Activated CD4-positive, alpha-beta T cell treated with anti-CD3 and anti-CD28 coated beads, Interleukin-2, amount 10 ng/mL, durations not matched to agents 24 days and 14 days (primary cell): ENCODE results near the gene CD300LG. TPM values are rescaled to one million over a fixed set of nuclear protein-coding genes. Genes with fewer than 3 reads are reported as not detected.
"Not testable (repeated sequence)": the region's sequence is repeated elsewhere in the genome, so short reads cannot be mapped to it uniquely, and the experiment has no call there.

Experiments used
- DNase-seq: peaks from one replicate; pipeline ENCODE4 v3.0.0; 2022
- H3K27ac Mint-ChIP-seq: one replicate; pipeline ENCODE4 v1.8.0; 2022; ENCODE audit warnings: mild to moderate bottlenecking, mixed read lengths
- H3K27me3 Mint-ChIP-seq: one replicate; pipeline ENCODE4 v1.8.0; 2022; ENCODE audit warnings: mixed read lengths
- H3K36me3 Mint-ChIP-seq: one replicate; pipeline ENCODE4 v1.8.0; 2022; ENCODE audit warnings: low read depth, mild to moderate bottlenecking, mixed read lengths
- H3K4me1 Mint-ChIP-seq: one replicate; pipeline ENCODE4 v1.8.0; 2021; ENCODE audit warnings: mixed read lengths
- H3K4me3 Mint-ChIP-seq: one replicate; pipeline ENCODE4 v1.8.0; 2022; ENCODE audit warnings: mild to moderate bottlenecking, moderate library complexity, mixed read lengths
- H3K9me3 Mint-ChIP-seq: one replicate; pipeline ENCODE4 v1.8.0; 2021; ENCODE audit warnings: mixed read lengths
- intact Hi-C: fragments of 100-400 bp; cut with micrococcal nuclease; formaldehyde crosslinking; loops from one replicate; pipeline ENCODE4 v1.15.1; 2023
- total RNA-seq: library from RNA; stranded (reverse); gene quantifications from 2 replicates; pipeline ENCODE4 v1.2.3, GENCODE V29; 2022

The CD300LG gene
- total RNA-seq, 1 donor from 2014 or later: not detected

- no peak for DNase-seq
- Mint-ChIP-seq H3K27me3 (peaks cover 18% of the 10 kb centered on the region), H3K36me3 (no peaks in the 10 kb centered on the region), H3K4me3 (no peak overlapping the region), H3K27ac (no peak overlapping the region), H3K4me1 (no peaks in the 10 kb centered on the region), H3K9me3 (no peaks in the 10 kb centered on the region)
- intact Hi-C loops: no loop called here
Measured at GRCh38 chr17:43882761-43883415, 35.9 kb downstream of the CD300LG start.

- DNase-seq: no peak
- Mint-ChIP-seq H3K4me3 (no peak overlapping the region), H3K9me3 (no peaks in the 10 kb centered on the region), H3K36me3 (no peaks in the 10 kb centered on the region), H3K27ac (no peak overlapping the region), H3K27me3 (peaks cover 26% of the 10 kb centered on the region), H3K4me1 (no peaks in the 10 kb centered on the region)
- intact Hi-C loops: no loop called here
Measured at GRCh38 chr17:43888548-43888947, 41.6 kb downstream of the CD300LG start.

GRCh38 chr17:43890240-43890639 lies 43.3 kb downstream of the CD300LG start:
- no peaks in the 10 kb centered on the region for H3K9me3 Mint-ChIP-seq
- no peaks in the 10 kb centered on the region for H3K36me3 Mint-ChIP-seq
- intact Hi-C loops: no loop called here
- no peak for DNase-seq
- no peaks in the 10 kb centered on the region for H3K4me1 Mint-ChIP-seq
- peaks cover 26% of the 10 kb centered on the region for H3K27me3 Mint-ChIP-seq
- H3K4me3 Mint-ChIP-seq: no peak overlapping the region
- no peak overlapping the region for H3K27ac Mint-ChIP-seq

DNA sequence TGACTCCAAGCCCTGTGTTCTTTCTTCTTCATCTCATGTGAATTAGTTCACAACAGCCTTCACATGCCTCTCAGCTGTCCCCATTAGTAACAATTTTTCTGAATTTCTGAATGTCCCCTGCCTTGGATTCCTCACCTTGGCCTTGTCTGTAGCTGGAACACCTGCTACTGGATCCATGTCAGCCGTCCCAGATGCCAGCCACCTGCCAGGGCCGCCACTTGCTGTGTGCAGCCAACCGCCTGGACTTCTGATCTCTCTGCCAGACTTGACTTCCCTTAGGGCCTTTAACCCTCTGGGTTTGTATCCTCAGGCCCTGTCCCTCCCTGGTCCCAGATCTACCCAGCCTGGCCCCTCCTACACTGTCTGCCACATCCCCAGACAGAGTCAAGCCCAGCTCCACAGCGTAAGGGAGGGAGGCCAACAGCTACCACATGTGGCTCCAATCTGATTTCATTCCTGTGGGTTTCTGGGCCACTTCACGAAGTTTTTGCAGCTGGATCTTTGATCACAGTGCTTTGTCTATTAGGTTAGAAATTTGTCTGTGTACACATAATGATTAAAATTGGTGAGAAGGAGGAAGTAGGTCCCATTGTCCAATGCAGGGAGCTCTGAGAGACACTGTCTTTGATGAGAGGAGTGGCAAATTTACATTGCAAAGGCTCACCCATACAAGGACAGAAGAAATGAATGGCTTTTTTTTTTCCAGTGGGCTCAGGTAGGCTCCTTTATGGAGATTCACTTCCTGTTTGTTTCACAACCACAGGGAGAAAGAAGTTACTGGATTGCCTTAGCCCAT lies 45.1 kb downstream of the CD300LG start:
- H3K27ac Mint-ChIP-seq: no peak overlapping the region
- no peak for DNase-seq
- H3K4me1 Mint-ChIP-seq: no peaks in the 10 kb centered on the region
- no peak overlapping the region for H3K4me3 Mint-ChIP-seq
- H3K9me3 Mint-ChIP-seq: no peaks in the 10 kb centered on the region
- intact Hi-C loops: no loop called here
- H3K36me3 Mint-ChIP-seq: no peaks in the 10 kb centered on the region
- H3K27me3 Mint-ChIP-seq: peaks cover 27% of the 10 kb centered on the region

DNA sequence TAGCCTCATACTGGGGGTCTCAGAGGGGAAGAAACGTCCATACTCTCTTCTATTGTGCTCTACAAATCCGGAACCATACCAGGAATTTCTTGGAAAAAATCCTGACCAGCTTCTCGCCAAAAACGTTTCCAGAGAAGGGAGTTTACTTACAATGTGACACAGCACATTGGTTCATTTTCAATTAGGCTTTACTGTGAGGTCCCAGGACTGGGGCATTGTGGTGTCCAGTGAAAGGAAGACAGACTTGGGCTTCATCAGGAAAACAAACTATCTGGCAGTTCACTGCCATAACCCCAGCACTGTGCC lies 45.6 kb downstream of the CD300LG start:
- no peaks in the 10 kb centered on the region for H3K36me3 Mint-ChIP-seq
- H3K4me1 Mint-ChIP-seq: no peaks in the 10 kb centered on the region
- H3K4me3 Mint-ChIP-seq: no peak overlapping the region
- H3K27ac Mint-ChIP-seq: no peak overlapping the region
- H3K9me3 Mint-ChIP-seq: no peaks in the 10 kb centered on the region
- peaks cover 24% of the 10 kb centered on the region for H3K27me3 Mint-ChIP-seq
- intact Hi-C loops: no loop called here
- no peak for DNase-seq

DNA sequence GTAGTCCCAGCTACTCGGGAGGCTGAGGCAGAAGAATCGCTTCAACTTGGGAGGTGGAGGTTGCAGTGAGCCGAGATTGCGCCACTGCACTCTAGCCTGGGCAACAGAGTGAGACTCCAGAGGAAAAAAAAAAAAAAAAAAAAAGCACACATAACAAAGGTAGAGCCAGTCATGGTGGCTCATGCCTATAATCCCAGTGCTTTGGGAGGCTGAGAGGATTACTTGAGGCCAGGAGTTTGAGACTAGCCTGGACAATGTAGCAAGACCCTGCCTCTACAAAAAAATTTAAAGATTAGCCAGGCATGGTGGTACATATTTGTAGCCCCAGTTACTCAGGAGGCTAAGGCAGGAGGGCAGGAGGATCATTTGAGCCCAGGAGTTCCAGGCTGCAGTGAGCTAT lies 47.5 kb downstream of the CD300LG start:
- intact Hi-C loops, H3K36me3 Mint-ChIP-seq, H3K4me1 Mint-ChIP-seq, H3K9me3 Mint-ChIP-seq, DNase-seq, H3K4me3 Mint-ChIP-seq, H3K27ac Mint-ChIP-seq: not testable (repeated sequence)
- peaks cover 22% of the 10 kb centered on the region for H3K27me3 Mint-ChIP-seq

DNA sequence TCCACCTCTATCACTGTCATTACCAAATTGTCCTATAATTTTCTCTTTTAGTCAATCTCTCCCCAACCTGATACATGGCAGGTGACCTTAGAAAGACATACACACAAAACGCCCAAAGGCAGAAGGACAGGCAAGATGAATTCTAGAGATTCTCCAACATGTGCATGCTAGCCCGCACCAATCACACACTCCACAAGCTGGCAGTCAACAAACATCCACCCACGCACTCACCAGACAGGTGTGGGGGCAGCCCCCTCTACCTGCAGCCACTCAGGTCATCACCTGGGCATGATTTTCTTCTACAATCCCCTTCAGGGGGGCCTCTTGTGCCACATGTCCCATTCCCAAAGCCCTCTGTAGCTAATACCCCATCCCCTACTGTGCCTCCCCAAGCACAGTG lies 50.9 kb downstream of the CD300LG start:
- intact Hi-C loops: no loop called here
- Mint-ChIP-seq H3K36me3 (no peaks in the 10 kb centered on the region), H3K4me3 (no peak overlapping the region), H3K27me3 (peaks cover 34% of the 10 kb centered on the region), H3K4me1 (peaks cover 8% of the 10 kb centered on the region), H3K27ac (no peak overlapping the region), H3K9me3 (no peaks in the 10 kb centered on the region)
- DNase-seq: no peak

GRCh38 chr17:43898446-43898845 lies 51.5 kb downstream of the CD300LG start:
- Mint-ChIP-seq H3K36me3 (no peaks in the 10 kb centered on the region), H3K27ac (no peak overlapping the region), H3K27me3 (peaks cover 36% of the 10 kb centered on the region), H3K4me1 (peaks cover 8% of the 10 kb centered on the region), H3K9me3 (no peaks in the 10 kb centered on the region), H3K4me3 (no peak overlapping the region)
- DNase-seq: no peak
- intact Hi-C loops: no loop called here

DNA sequence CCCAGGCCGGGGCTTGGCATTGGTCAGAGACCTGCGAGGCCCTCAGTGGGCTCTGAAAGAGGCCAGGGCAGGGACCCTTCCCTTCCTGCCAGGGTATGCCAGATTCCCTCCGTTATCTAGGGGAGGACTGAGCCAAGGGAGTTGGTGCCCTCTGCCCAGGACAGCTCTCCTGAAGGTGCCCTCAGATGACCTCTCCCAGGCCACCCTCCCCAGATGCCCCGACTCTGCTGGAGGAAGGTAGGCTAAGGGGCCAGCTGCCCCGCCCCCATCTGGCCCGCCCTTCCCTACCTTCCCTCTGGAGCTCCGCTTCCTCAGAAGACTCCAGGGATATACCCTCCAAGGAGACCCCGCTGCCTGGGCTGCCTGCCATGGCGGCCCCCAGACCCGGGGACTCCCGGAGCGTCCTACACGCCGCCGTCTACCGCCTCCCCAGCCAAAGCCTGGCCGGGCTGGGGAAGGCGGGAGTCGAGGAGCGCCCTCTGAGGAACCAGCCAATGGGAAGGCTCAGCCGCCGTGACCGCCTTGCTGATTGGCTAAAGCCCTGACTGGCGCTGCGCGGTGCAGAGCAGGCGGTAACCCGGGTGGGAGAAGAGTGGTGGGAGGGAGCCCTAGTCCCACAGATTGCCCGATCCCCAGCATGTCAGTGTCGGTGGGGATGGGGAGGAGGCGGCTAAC lies 53.3 kb downstream of the CD300LG start:
- Mint-ChIP-seq H3K4me1 (peaks cover 8% of the 10 kb centered on the region), H3K27me3 (peaks cover 47% of the 10 kb centered on the region), H3K36me3 (no peaks in the 10 kb centered on the region), H3K9me3 (no peaks in the 10 kb centered on the region), H3K27ac (no peak overlapping the region), H3K4me3 (peak overlapping the region; percentile 84)
- intact Hi-C loops: no loop called here
- DNase-seq: peak; percentile 96

GRCh38 chr17:43900858-43901754 lies 54.1 kb downstream of the CD300LG start:
- Mint-ChIP-seq H3K4me1 (peaks cover 8% of the 10 kb centered on the region), H3K27ac (no peak overlapping the region), H3K9me3 (no peaks in the 10 kb centered on the region), H3K36me3 (no peaks in the 10 kb centered on the region), H3K27me3 (peaks cover 53% of the 10 kb centered on the region), H3K4me3 (peak overlapping the region; percentile 84)
- intact Hi-C loops: no loop called here
- no peak for DNase-seq

- H3K27ac Mint-ChIP-seq: no peak overlapping the region
Measured at GRCh38 chr17:43901861-43902589, 55.0 kb downstream of the CD300LG start.

GRCh38 chr17:43905400-43905984 lies 58.5 kb downstream of the CD300LG start:
- peaks cover 65% of the 10 kb centered on the region for H3K27me3 Mint-ChIP-seq
- H3K27ac Mint-ChIP-seq: no peak overlapping the region
- peaks cover 8% of the 10 kb centered on the region for H3K4me1 Mint-ChIP-seq
- no peaks in the 10 kb centered on the region for H3K36me3 Mint-ChIP-seq
- H3K4me3 Mint-ChIP-seq: no peak overlapping the region
- no peaks in the 10 kb centered on the region for H3K9me3 Mint-ChIP-seq
- intact Hi-C loops: loop anchor here (5.0 kb wide), 1 partner anchor 92 kb away; no protein-coding TSS in a partner anchor
- DNase-seq: no peak

More at GRCh38 chr17:43901861-43902589, 55.0 kb downstream of the CD300LG start:
- Mint-ChIP-seq H3K4me3 (no peak overlapping the region), H3K27me3 (peaks cover 53% of the 10 kb centered on the region), H3K36me3 (no peaks in the 10 kb centered on the region), H3K4me1 (peaks cover 11% of the 10 kb centered on the region), H3K9me3 (no peaks in the 10 kb centered on the region)
- intact Hi-C loops: no loop called here
- DNase-seq: no peak
